ENCODE results near the gene HOXC5. TPM values are rescaled to one million over a fixed set of nuclear protein-coding genes. Genes with fewer than 3 reads are reported as not detected.
A peak's percentile ranks its signal among the peaks of the same experiment; 100 is the strongest.

HOXC5 gene
- total and polyA plus RNA-seq, 2 donors (not counting 1 experiment from before 2014, with no cell fraction given) = not detected

DNA sequence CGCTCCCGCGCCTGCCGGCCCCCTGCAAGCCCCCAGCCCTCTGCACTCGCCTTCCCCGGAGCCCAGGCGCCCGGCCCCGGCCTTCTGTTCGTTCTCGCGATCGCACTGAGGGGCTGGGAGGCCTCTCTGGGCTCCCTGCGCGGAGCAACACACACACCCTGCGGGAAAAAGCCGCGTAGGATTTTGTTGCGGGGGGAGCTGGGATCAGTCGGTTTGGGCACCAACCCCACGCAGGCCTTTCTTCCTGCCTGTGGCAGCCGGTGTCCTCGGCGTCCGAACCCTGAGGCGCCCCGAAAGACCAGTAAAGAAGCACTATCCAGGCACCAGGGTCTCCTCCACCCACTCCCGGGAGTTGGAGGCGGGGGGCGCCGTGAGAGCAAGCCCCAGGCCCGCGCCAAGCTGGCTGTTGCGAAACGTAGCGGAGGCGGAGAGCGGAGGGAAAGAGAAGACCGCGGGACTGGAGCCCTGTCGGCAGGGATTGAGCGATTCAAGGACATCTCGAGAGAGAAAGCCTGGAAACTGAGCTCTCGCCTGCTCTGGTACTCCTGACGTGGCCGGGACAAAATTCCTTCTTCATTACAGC is 1.9 kb upstream of the HOXC5 start:
- Histone ChIP-seq H3K27ac (ENCODE audit: low read length in 2 of 2) (no peak overlapping the region), H4K20me1 (ENCODE audit: control insufficient read depth, insufficient read depth, low read length, poor library complexity, severe bottlenecking) (no peaks in the 10 kb centered on the region), H3K36me3 (replicated peaks in 1 of 2; ENCODE audit: control extremely low read depth in 1 of 2, control insufficient read depth in 1 of 2, extremely low read depth in 1 of 2, insufficient read depth in 2 of 2, low read length in 1 of 2) (no peaks in the 10 kb centered on the region), H3K4me1 (ENCODE audit: control insufficient read depth in 2 of 2, insufficient read depth in 2 of 2, low read length in 2 of 2) (peaks cover 28 to 55% of the 10 kb centered on the region in 2 donors), H3K4me3 (ENCODE audit: control extremely low read depth in 1 of 5, extremely low read depth in 1 of 5, insufficient read depth in 1 of 5, low read depth in 2 of 5, low read length in 4 of 5) (no peak overlapping the region), H2AFZ (ENCODE audit: insufficient read depth, low read depth, low read length, poor library complexity, severe bottlenecking) (no peak overlapping the region), H3K79me2 (ENCODE audit: control insufficient read depth, insufficient read depth, low read length) (no peaks in the 10 kb centered on the region), H3K9ac (ENCODE audit: low read length) (no peak overlapping the region), H3K27me3 (replicated peaks in 1 of 4; ENCODE audit: control extremely low read depth in 1 of 4, control insufficient read depth in 3 of 4, insufficient read depth in 4 of 4, low read length in 3 of 4) (peaks cover 0 to 98% (median 75%) of the 10 kb centered on the region in 4 experiments), H3K9me3 (ENCODE audit: control extremely low read depth in 1 of 3, control insufficient read depth in 2 of 3, insufficient read depth in 1 of 3, low read length in 2 of 3) (peaks cover 0 to 55% (median 6%) of the 10 kb centered on the region in 3 donors), H3K4me2 (replicated peaks; ENCODE audit: low read depth, low read length, poor library complexity, severe bottlenecking) (peak overlapping the region; percentile 22)
- DNase-seq (peak; percentile 36), ATAC-seq (ENCODE audit: low read depth) (no peak)
- H3K9me3 Mint-ChIP-seq (ENCODE audit: insufficient read depth) = no peaks in the 10 kb centered on the region
- H3K27me3 Mint-ChIP-seq = peaks cover 76% of the 10 kb centered on the region
- peak overlapping the region; percentile 19 for H3K4me3 Mint-ChIP-seq
- intact Hi-C loops (cut with micrococcal nuclease) = loop anchor here (5.0 kb wide), 2 partner anchors 34 to 64 kb away; no protein-coding TSS in a partner anchor
- TF ChIP-seq EZH2 (IDR thresholded peaks at IDR 0.05; ENCODE audit: borderline replicate concordance, insufficient read depth, low read depth, low read length, poor library complexity, severe bottlenecking) = peak; percentile 23
- TF ChIP-seq, protein P1, sequence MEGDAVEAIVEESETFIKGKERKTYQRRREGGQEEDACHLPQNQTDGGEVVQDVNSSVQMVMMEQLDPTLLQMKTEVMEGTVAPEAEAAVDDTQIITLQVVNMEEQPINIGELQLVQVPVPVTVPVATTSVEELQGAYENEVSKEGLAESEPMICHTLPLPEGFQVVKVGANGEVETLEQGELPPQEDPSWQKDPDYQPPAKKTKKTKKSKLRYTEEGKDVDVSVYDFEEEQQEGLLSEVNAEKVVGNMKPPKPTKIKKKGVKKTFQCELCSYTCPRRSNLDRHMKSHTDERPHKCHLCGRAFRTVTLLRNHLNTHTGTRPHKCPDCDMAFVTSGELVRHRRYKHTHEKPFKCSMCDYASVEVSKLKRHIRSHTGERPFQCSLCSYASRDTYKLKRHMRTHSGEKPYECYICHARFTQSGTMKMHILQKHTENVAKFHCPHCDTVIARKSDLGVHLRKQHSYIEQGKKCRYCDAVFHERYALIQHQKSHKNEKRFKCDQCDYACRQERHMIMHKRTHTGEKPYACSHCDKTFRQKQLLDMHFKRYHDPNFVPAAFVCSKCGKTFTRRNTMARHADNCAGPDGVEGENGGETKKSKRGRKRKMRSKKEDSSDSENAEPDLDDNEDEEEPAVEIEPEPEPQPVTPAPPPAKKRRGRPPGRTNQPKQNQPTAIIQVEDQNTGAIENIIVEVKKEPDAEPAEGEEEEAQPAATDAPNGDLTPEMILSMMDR (IDR thresholded peaks at IDR 0.05) = no peak
- ChIA-PET CTCF (interaction anchor here (0.7 to 6.4 kb wide), 11 partner anchors 15 to 185 kb away, joined by 3 to 151 read pairs (median 31); partner anchors contain the start of genes HOXC4, HOXC8, HOXC9 and SMUG1), POLR2A (no interaction called here)
- 5% methylated on average over 46 of the region's 46 CpGs for WGBS (ENCODE audit: insufficient coverage)
- H3K27ac Mint-ChIP-seq = no peak overlapping the region
- peaks cover 34% of the 10 kb centered on the region for H3K4me1 Mint-ChIP-seq

DNA sequence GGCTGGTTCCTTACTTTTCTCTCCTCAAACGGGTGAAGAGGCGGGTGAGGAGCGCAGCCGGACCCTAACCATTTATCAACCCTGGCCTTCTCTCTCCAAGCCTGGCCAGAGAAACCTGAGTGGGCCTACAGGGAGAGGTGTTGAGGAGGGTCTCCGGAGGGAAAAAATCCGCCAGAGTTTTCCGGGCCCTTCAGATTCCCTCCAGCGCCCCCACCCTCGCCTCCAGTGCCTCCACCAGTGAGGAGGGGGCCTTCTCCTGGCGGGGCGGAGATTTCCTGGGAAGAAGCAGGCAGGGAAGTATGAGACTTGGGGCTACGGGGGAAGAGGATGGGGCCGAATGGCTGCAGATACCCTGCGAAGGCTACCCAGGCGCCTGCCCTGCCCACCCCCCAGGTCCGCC is 1.4 kb upstream of the HOXC5 start:
- Histone ChIP-seq H3K27me3 (replicated peaks in 1 of 4; ENCODE audit: control extremely low read depth in 1 of 4, control insufficient read depth in 3 of 4, insufficient read depth in 4 of 4, low read length in 3 of 4) (peaks cover 0 to 98% (median 72%) of the 10 kb centered on the region in 4 experiments), H3K9me3 (ENCODE audit: control extremely low read depth in 1 of 3, control insufficient read depth in 2 of 3, insufficient read depth in 1 of 3, low read length in 2 of 3) (peaks cover 0 to 55% (median 6%) of the 10 kb centered on the region in 3 donors), H3K4me1 (ENCODE audit: control insufficient read depth in 2 of 2, insufficient read depth in 2 of 2, low read length in 2 of 2) (peaks cover 28 to 55% of the 10 kb centered on the region in 2 donors), H3K27ac (ENCODE audit: low read length in 2 of 2) (no peak overlapping the region), H3K4me2 (replicated peaks; ENCODE audit: low read depth, low read length, poor library complexity, severe bottlenecking) (no peak overlapping the region), H3K4me3 (ENCODE audit: control extremely low read depth in 1 of 5, extremely low read depth in 1 of 5, insufficient read depth in 1 of 5, low read depth in 2 of 5, low read length in 4 of 5) (no peak overlapping the region), H3K36me3 (replicated peaks in 1 of 2; ENCODE audit: control extremely low read depth in 1 of 2, control insufficient read depth in 1 of 2, extremely low read depth in 1 of 2, insufficient read depth in 2 of 2, low read length in 1 of 2) (no peaks in the 10 kb centered on the region), H2AFZ (ENCODE audit: insufficient read depth, low read depth, low read length, poor library complexity, severe bottlenecking) (no peak overlapping the region), H4K20me1 (ENCODE audit: control insufficient read depth, insufficient read depth, low read length, poor library complexity, severe bottlenecking) (no peaks in the 10 kb centered on the region), H3K9ac (ENCODE audit: low read length) (no peak overlapping the region), H3K79me2 (ENCODE audit: control insufficient read depth, insufficient read depth, low read length) (no peaks in the 10 kb centered on the region)
- TF ChIP-seq, protein P1 (IDR thresholded peaks at IDR 0.05) = no peak
- no peak for TF ChIP-seq EZH2 (IDR thresholded peaks at IDR 0.05; ENCODE audit: borderline replicate concordance, insufficient read depth, low read depth, low read length, poor library complexity, severe bottlenecking)
- ChIA-PET POLR2A (interaction anchor here (0.6 kb wide), 2 partner anchors 23 to 25 kb away, joined by 3 to 6 read pairs; partner anchors contain the start of gene HOXC8), CTCF (interaction anchor here (0.9 to 6.4 kb wide), 20 partner anchors 8 to 187 kb away, joined by 3 to 151 read pairs (median 10); partner anchors contain the start of genes HOXC4, HOXC8, HOXC9 and SMUG1)
- ATAC-seq (ENCODE audit: low read depth) (no peak), DNase-seq (no peak)
- H3K27me3 Mint-ChIP-seq = peaks cover 77% of the 10 kb centered on the region
- WGBS (ENCODE audit: insufficient coverage) = 52% methylated on average over 8 of the region's 16 CpGs
- no peak overlapping the region for H3K4me3 Mint-ChIP-seq
- H3K4me1 Mint-ChIP-seq = peaks cover 34% of the 10 kb centered on the region
- intact Hi-C loops (cut with micrococcal nuclease) = loop anchor here (5.0 kb wide), 2 partner anchors 34 to 64 kb away; no protein-coding TSS in a partner anchor
- H3K9me3 Mint-ChIP-seq (ENCODE audit: insufficient read depth) = no peaks in the 10 kb centered on the region
- no peak overlapping the region for H3K27ac Mint-ChIP-seq
